Chondrocyte (in vitro differentiated cells): ENCODE data around the gene MTA3. TPM values are rescaled to one million over a fixed set of nuclear protein-coding genes. Genes with fewer than 3 reads are reported as not detected.

Experiments
- DNase-seq: peaks from one replicate; pipeline ENCODE4 v3.0.0; 2021; ENCODE audit warnings: mixed read lengths, low spot score
- H3K27ac Mint-ChIP-seq: one replicate; pipeline ENCODE4 v1.8.0; 2021; ENCODE audit warnings: mild to moderate bottlenecking, moderate library complexity, mixed read lengths; ENCODE audit not compliant: unreplicated experiment
- H3K27me3 Mint-ChIP-seq: 2 replicates; pipeline ENCODE4 v1.8.0; 2021; ENCODE audit warnings: low read depth, mixed read lengths
- H3K36me3 Mint-ChIP-seq: 2 replicates; pipeline ENCODE4 v1.8.0; 2021; ENCODE audit warnings: low read depth, mixed read lengths
- H3K4me1 Mint-ChIP-seq: 2 replicates; pipeline ENCODE4 v1.8.0; 2021; ENCODE audit warnings: low read depth, mild to moderate bottlenecking, mixed read lengths
- H3K4me3 Mint-ChIP-seq: one replicate; pipeline ENCODE4 v1.8.0; 2021; ENCODE audit warnings: mild to moderate bottlenecking, moderate library complexity, mixed read lengths; ENCODE audit not compliant: unreplicated experiment
- H3K9me3 Mint-ChIP-seq: 2 replicates; pipeline ENCODE4 v1.8.0; 2021; ENCODE audit warnings: low read depth, mixed read lengths
- CTCF ChIP-seq: fragments of 200-600 bp; sonication (generic); IDR thresholded peaks from 2 replicates; pipeline ENCODE4 v1.5.0; 2021; ENCODE audit warnings: antibody characterized with exemption, mild to moderate bottlenecking, moderate library complexity
- total RNA-seq: library from RNA; stranded (reverse); gene quantifications from 3 replicates; pipeline ENCODE4 v1.2.1, GENCODE V29; 2021

Gene MTA3
- total RNA-seq, 1 donor from 2014 or later: 39.3 TPM

- Mint-ChIP-seq H3K9me3 (no peaks in the 10 kb centered on the region), H3K4me1 (no peaks in the 10 kb centered on the region), H3K27me3 (no peaks in the 10 kb centered on the region), H3K36me3 (peaks cover 6% of the 10 kb centered on the region), H3K4me3 (no peak overlapping the region), H3K27ac (no peak overlapping the region)
- no peak for TF ChIP-seq CTCF
- DNase-seq: no peak
Measured at GRCh38 chr2:42762155-42762554, 193.7 kb downstream of the MTA3 start.

GRCh38 chr2:42762823-42763804, 194.7 kb downstream of the MTA3 start:
- Mint-ChIP-seq H3K27ac (no peak overlapping the region), H3K9me3 (no peaks in the 10 kb centered on the region), H3K36me3 (peaks cover 6% of the 10 kb centered on the region), H3K4me3 (no peak overlapping the region), H3K4me1 (no peaks in the 10 kb centered on the region), H3K27me3 (no peaks in the 10 kb centered on the region)
- no peak for TF ChIP-seq CTCF
- no peak for DNase-seq

- Mint-ChIP-seq H3K4me1 (no peaks in the 10 kb centered on the region), H3K27me3 (no peaks in the 10 kb centered on the region), H3K36me3 (peaks cover 4% of the 10 kb centered on the region), H3K27ac (no peak within 1 kb of the TSS), H3K9me3 (no peaks in the 10 kb centered on the region), H3K4me3 (no peak within 1 kb of the TSS)
- TF ChIP-seq CTCF: no peak
- no peak for DNase-seq
Measured at GRCh38 chr2:42764096-42764495, 195.7 kb downstream of the MTA3 start, which contains the start of gene OXER1. Gene OXER1, minus strand, starts transcription at chr2:42764135. Its CDS starts 73 bp downstream, at chr2:42764062.

GRCh38 chr2:42764901-42765300, 196.5 kb downstream of the MTA3 start:
- TF ChIP-seq CTCF: no peak
- H3K9me3 Mint-ChIP-seq: no peaks in the 10 kb centered on the region
- H3K4me1 Mint-ChIP-seq: no peaks in the 10 kb centered on the region
- DNase-seq: no peak
- H3K36me3 Mint-ChIP-seq: peaks cover 4% of the 10 kb centered on the region
- no peaks in the 10 kb centered on the region for H3K27me3 Mint-ChIP-seq
- no peak overlapping the region for H3K27ac Mint-ChIP-seq
- no peak overlapping the region for H3K4me3 Mint-ChIP-seq

- H3K4me1 Mint-ChIP-seq: no peaks in the 10 kb centered on the region
- no peak for DNase-seq
- H3K27me3 Mint-ChIP-seq: no peaks in the 10 kb centered on the region
- H3K9me3 Mint-ChIP-seq: no peaks in the 10 kb centered on the region
- peaks cover 4% of the 10 kb centered on the region for H3K36me3 Mint-ChIP-seq
- TF ChIP-seq CTCF: no peak
- no peak overlapping the region for H3K4me3 Mint-ChIP-seq
- no peak overlapping the region for H3K27ac Mint-ChIP-seq
Measured at GRCh38 chr2:42765686-42766085, 197.3 kb downstream of the MTA3 start.
